K562 (cell line): Measurements from ENCODE around the gene KLC1. TPM values are rescaled to one million over a fixed set of nuclear protein-coding genes. Genes with fewer than 3 reads are reported as not detected.

Source experiments
- ATAC-seq: fragments of 200-7000 bp; cut with Tn5 transposase; 3 replicates; pipeline ENCODE4 v1.9.1; 2020; ENCODE audit warnings: moderate library complexity
- BruUV-seq: library from RNA; stranded (reverse); fragments of 400-500 nt; replicated peaks from 2 replicates; lab custom pipeline; 2021; lab: Mats Ljungman, UMichigan
- CTCF ChIA-PET: fragments of 300-600 bp; formaldehyde crosslinking; extraction: SDS; loops from one replicate; lab custom pipeline; 2021; ENCODE audit warnings: low intra/inter-chr PET ratio; lab: Yijun Ruan, JAX
- POLR2A ChIA-PET: fragments of 300-600, 350-650 bp; sonication (Branson Sonifier 250); formaldehyde crosslinking; extraction: SDS; loops from one replicate; lab custom pipeline; 2021; ENCODE audit warnings: antibody characterized with exemption, inconsistent platforms; lab: Yijun Ruan, JAX
- DNase-seq, 4 experiments: peaks; one replicate each; pipeline versions ENCODE4 v3.0.0 to v3.0.0-alpha.2; 2011 to 2018; ENCODE audit warnings: low spot score in 3 of 4, mixed read lengths in 3 of 4; ENCODE audit errors: extremely low read depth in 1 of 4
- FAIRE-seq: peaks from 2 replicates; lab custom pipeline; 2011; peaks lifted over from hg19 to GRCh38; lab: Jason Lieb, UNC
- H2AFZ ChIP-seq: 2 replicates; pipeline ENCODE4 v1.6.0; 2011; ENCODE audit warnings: low read depth, low read length, control low read depth, inconsistent platforms
- H3K27ac ChIP-seq: fragments of 200-600 bp; 3 replicates; pipeline ENCODE4 v1.8.0; 2011; ENCODE audit warnings: low read depth, mild to moderate bottlenecking, control low read depth, inconsistent platforms, low read length, moderate library complexity, mixed read lengths; ENCODE audit errors: extremely low read depth
- H3K27me3 ChIP-seq, 2 experiments: fragments of 300-600 bp in 1 of 2; 2 replicates in 1 of 2; 3 replicates in 1 of 2; pipeline versions ENCODE4 v1.6.0 to v1.8.0; 2011; ENCODE audit warnings: inconsistent platforms in 2 of 2, low read length in 2 of 2, mild to moderate bottlenecking in 1 of 2, mixed read lengths in 1 of 2, moderate library complexity in 1 of 2; ENCODE audit not compliant: control insufficient read depth in 2 of 2, insufficient read depth in 2 of 2
- H3K36me3 ChIP-seq: fragments of 300-600 bp; 3 replicates; pipeline ENCODE4 v1.8.0; 2011; ENCODE audit warnings: mild to moderate bottlenecking, low read length, inconsistent platforms; ENCODE audit not compliant: control insufficient read depth, insufficient read depth
- H3K4me1 ChIP-seq, 2 experiments: fragments of 200-600 bp in 1 of 2; replicated peaks in 1 of 2; 2 replicates in 1 of 2; 3 replicates in 1 of 2; pipeline versions ENCODE4 v1.5.1 to v1.8.0; 2011; ENCODE audit warnings: inconsistent platforms in 2 of 2, low read length in 2 of 2, mild to moderate bottlenecking in 1 of 2, mixed read lengths in 1 of 2, moderate library complexity in 1 of 2; ENCODE audit not compliant: control insufficient read depth in 2 of 2, insufficient read depth in 2 of 2
- H3K4me2 ChIP-seq: 2 replicates; pipeline ENCODE4 v1.6.1; 2011; ENCODE audit warnings: low read length, control low read depth, inconsistent platforms, mixed read lengths; ENCODE audit not compliant: insufficient read depth
- H3K4me3 ChIP-seq: fragments of 200-600 bp; sonication (generic), shearing (Covaris generic); 2 replicates; pipeline ENCODE4 v1.5.1; 2016; ENCODE audit warnings: control low read depth, inconsistent platforms
- H3K79me2 ChIP-seq: fragments of 200-600 bp; 3 replicates; pipeline ENCODE4 v1.8.0; 2011; ENCODE audit warnings: low read length, inconsistent platforms; ENCODE audit not compliant: control insufficient read depth, insufficient read depth
- H3K9ac ChIP-seq, 2 experiments: 2 replicates each; pipeline versions ENCODE4 v1.6.0 to v1.6.1; 2011; ENCODE audit warnings: low read depth in 2 of 2, low read length in 2 of 2, control low read depth in 1 of 2, inconsistent platforms in 1 of 2, mild to moderate bottlenecking in 1 of 2, mixed read lengths in 1 of 2; ENCODE audit not compliant: insufficient read depth in 1 of 2
- H3K9me1 ChIP-seq: one replicate; pipeline ENCODE4 v1.6.0; 2011; ENCODE audit warnings: inconsistent platforms, mild to moderate bottlenecking, low read length, moderate library complexity; ENCODE audit not compliant: control insufficient read depth, insufficient read depth
- H3K9me3 ChIP-seq: replicated peaks from 2 replicates; pipeline ENCODE4 v1.5.1; 2011; ENCODE audit warnings: low read depth, low read length, inconsistent platforms; ENCODE audit not compliant: control insufficient read depth, insufficient read depth
- H4K20me1 ChIP-seq: replicated peaks from 2 replicates; pipeline ENCODE4 v1.6.1; 2011; ENCODE audit warnings: low read length, inconsistent platforms, mixed read lengths; ENCODE audit not compliant: control insufficient read depth, insufficient read depth
- ATF6 ChIP-seq: sonication (generic); formaldehyde crosslinking; IDR thresholded peaks from 2 replicates; pipeline ENCODE4 v1.4.0; 2020; ENCODE audit warnings: mild to moderate bottlenecking, missing genetic modification reagents
- BACH1 ChIP-seq: fragments of 200-800 bp; sonication (Bioruptor generic); IDR thresholded peaks from 2 replicates; pipeline ENCODE4 v1.6.1; 2016; ENCODE audit warnings: missing genetic modification characterization, missing compliant biosample characterization
- C11orf30 ChIP-seq: fragments of 450-650 bp; IDR thresholded peaks from 2 replicates; pipeline ENCODE4 v1.6.1; 2016; ENCODE audit warnings: low read depth, mild to moderate bottlenecking
- CHD2 ChIP-seq: IDR thresholded peaks from 2 replicates; pipeline ENCODE4 v1.6.1; 2011; ENCODE audit warnings: low read depth, low read length
- DLX4 ChIP-seq: fragments of 250-450 bp; sonication (Bioruptor Pico); IDR thresholded peaks from 2 replicates; pipeline ENCODE4 v1.6.1; 2021; ENCODE audit warnings: mild to moderate bottlenecking
- ETV6 ChIP-seq, 3 experiments: fragments of 150-350 bp in 1 of 3; sonication (generic) in 1 of 3; formaldehyde crosslinking in 1 of 3; IDR thresholded peaks; 2 replicates each; pipeline versions ENCODE4 v1.6.1 to v1.8.0; 2014 to 2022; ENCODE audit warnings: borderline replicate concordance in 2 of 3, low read depth in 2 of 3, antibody characterized with exemption in 1 of 3, low read length in 1 of 3, mild to moderate bottlenecking in 1 of 3, missing genetic modification reagents in 1 of 3
- ZBTB17 ChIP-seq: fragments of 450-650 bp; formaldehyde crosslinking; IDR thresholded peaks from 2 replicates; pipeline ENCODE4 v1.4.0; 2020; ENCODE audit warnings: mild to moderate bottlenecking
- ZNF224 ChIP-seq: sonication (generic); formaldehyde crosslinking; IDR thresholded peaks from 2 replicates; pipeline ENCODE4 v1.8.0; 2022; ENCODE audit warnings: mild to moderate bottlenecking, missing genetic modification reagents
- ZNF431 ChIP-seq: sonication (generic); formaldehyde crosslinking; IDR thresholded peaks from 2 replicates; pipeline ENCODE4 v1.8.0; 2022; ENCODE audit warnings: mild to moderate bottlenecking, missing genetic modification reagents
- ZNF444 ChIP-seq: fragments of 250-450 bp; sonication (Bioruptor Pico); IDR thresholded peaks from 2 replicates; pipeline ENCODE4 v1.4.0; 2020; ENCODE audit warnings: mild to moderate bottlenecking, moderate library complexity
- WGBS: fragments of 100-300 bp; shearing (Covaris generic); methylation state at CpG from one replicate; pipeline ENCODE4 v1.1.6; 2016; ENCODE audit warnings: low coverage, mixed read lengths; ENCODE audit not compliant: insufficient coverage; ENCODE audit errors: missing lambda C conversion rate; 5-methylcytosine and 5-hydroxymethylcytosine counted together
- in situ Hi-C: fragments of 300-500 bp; cut with MboI; formaldehyde crosslinking; loops from 4 replicates; pipeline ENCODE4 v1.15.0; 2018; ENCODE audit warnings: inconsistent platforms, mixed read lengths
- intact Hi-C: fragments of 100-400 bp; cut with micrococcal nuclease; formaldehyde crosslinking; loops from 2 replicates; pipeline ENCODE4 v1.14.2; 2022
- polyA plus RNA-seq, 8 experiments: library from polyadenylated mRNA; depleted of rRNA in 4 of 8; stranded (reverse) in 5 of 8; unstranded in 3 of 8; fragments of >200 nt; fragmentation: Nextera tagmentation in 2 of 8; fragmentation: Illumina TruSeq in 1 of 8; extraction: Ambion mirVana in 2 of 8; extraction: Trizol in 1 of 8; gene quantifications; 2 replicates each; pipeline versions ENCODE4 v1.2.1 to v1.2.3, GENCODE V29; 2011 to 2014; ENCODE audit warnings: inconsistent platforms in 1 of 8, missing spikeins in 1 of 8
- total RNA-seq, 7 experiments: library from RNA; depleted of rRNA in 6 of 7; stranded (reverse); fragments of >200 nt in 6 of 7; fragmentation: Illumina TruSeq in 2 of 7; extraction: Trizol in 2 of 7; gene quantifications; 2 replicates each; pipeline versions ENCODE4 v1.2.1 to v1.2.3, GENCODE V29; 2011 to 2021; ENCODE audit warnings: low replicate concordance in 1 of 7
- TF ChIP-seq, protein P1 (sequence below): sonication (generic); formaldehyde crosslinking; IDR thresholded peaks from 2 replicates; pipeline ENCODE4 v1.8.0; 2022; ENCODE audit warnings: mild to moderate bottlenecking, missing genetic modification reagents

KLC1 gene
- total and polyA plus RNA-seq, 9 of the 15 experiments (the other 6 are each of a cell fraction or from before 2014, with no cell fraction given), result 4.9 to 134 (median 54.8) TPM

- TF ChIP-seq ZNF224 (CRISPR knock-in tag) (no peak), DLX4 (no peak), BACH1 (tag) (no peak), ZNF444 (CRISPR knock-in tag) (no peak), C11orf30 (no peak), CHD2 (no peak), ETV6 (IDR thresholded peaks at IDR 0.05; ENCODE audit: borderline replicate concordance in 1 of 2, low read depth in 2 of 2, low read length in 1 of 2) (no peak), ETV6 (CRISPR knock-in tag; IDR thresholded peaks at IDR 0.05; ENCODE audit: borderline replicate concordance) (no peak), ATF6 (CRISPR knock-in tag) (no peak), ZBTB17 (CRISPR knock-in tag) (no peak), ZNF431 (CRISPR knock-in tag) (no peak)
- TF ChIP-seq, protein P1, sequence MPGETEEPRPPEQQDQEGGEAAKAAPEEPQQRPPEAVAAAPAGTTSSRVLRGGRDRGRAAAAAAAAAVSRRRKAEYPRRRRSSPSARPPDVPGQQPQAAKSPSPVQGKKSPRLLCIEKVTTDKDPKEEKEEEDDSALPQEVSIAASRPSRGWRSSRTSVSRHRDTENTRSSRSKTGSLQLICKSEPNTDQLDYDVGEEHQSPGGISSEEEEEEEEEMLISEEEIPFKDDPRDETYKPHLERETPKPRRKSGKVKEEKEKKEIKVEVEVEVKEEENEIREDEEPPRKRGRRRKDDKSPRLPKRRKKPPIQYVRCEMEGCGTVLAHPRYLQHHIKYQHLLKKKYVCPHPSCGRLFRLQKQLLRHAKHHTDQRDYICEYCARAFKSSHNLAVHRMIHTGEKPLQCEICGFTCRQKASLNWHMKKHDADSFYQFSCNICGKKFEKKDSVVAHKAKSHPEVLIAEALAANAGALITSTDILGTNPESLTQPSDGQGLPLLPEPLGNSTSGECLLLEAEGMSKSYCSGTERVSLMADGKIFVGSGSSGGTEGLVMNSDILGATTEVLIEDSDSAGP, result no peak
- Histone ChIP-seq H3K9me1 (no peaks in the 10 kb centered on the region), H3K4me3 (no peak overlapping the region), H3K36me3 (peaks cover 47% of the 10 kb centered on the region), H3K79me2 (peaks cover 24% of the 10 kb centered on the region), H2AFZ (no peak overlapping the region), H3K4me1 (no peaks in the 10 kb centered on the region; a peak in 1 of 5 replicates), H4K20me1 (no peaks in the 10 kb centered on the region), H3K9ac (no peak overlapping the region; a peak in 1 of 4 replicates), H3K27me3 (no peaks in the 10 kb centered on the region), H3K27ac (no peak overlapping the region), H3K4me2 (no peak overlapping the region), H3K9me3 (no peaks in the 10 kb centered on the region)
- ChIA-PET CTCF (no interaction called here), POLR2A (interaction anchor here (1.2 to 1.3 kb wide), 2 partner anchors 12 to 25 kb away, joined by 3 to 4 read pairs; partner anchors contain the start of gene KLC1)
- ATAC-seq, result no peak
- FAIRE-seq, result no peak
- WGBS, result 90% methylated on average over 4 of the region's 4 CpGs
- in situ Hi-C loops, result no loop called here
- intact Hi-C loops, result no loop called here
- no peak for DNase-seq
- BruUV-seq, result no TSS peak
These were observed 24.8 kb downstream of the KLC1 start for GRCh38 chr14:103653805-103654204.
